A549 (cell line): ENCODE results near the gene ATP5F1D.

ENCODE experiments used
- BHLHE40 ChIP-seq: IDR thresholded peaks from 2 replicates; pipeline ENCODE4 v1.6.1; 2012; ENCODE audit warnings: low read depth, low read length, inconsistent platforms
- CTCF ChIP-seq: fragments of >200 bp; sonication (Bioruptor Twin); formaldehyde crosslinking; IDR thresholded peaks from 3 replicates; pipeline ENCODE4 v1.5.1; 2016
- ELK1 ChIP-seq: fragments of 150-350 bp; IDR thresholded peaks from 2 replicates; pipeline ENCODE4 v1.6.1; 2014; ENCODE audit warnings: low read depth, mild to moderate bottlenecking, low read length
- EP300 ChIP-seq, 2 experiments: fragments of >200 bp; sonication (Bioruptor Twin); formaldehyde crosslinking; IDR thresholded peaks; 2 replicates in 1 of 2; 3 replicates in 1 of 2; pipeline ENCODE4 v1.6.1; 2016 to 2017
- HOXB13 ChIP-seq: fragments of 250-450 bp; sonication (Bioruptor Pico); IDR thresholded peaks from 2 replicates; pipeline ENCODE4 v1.5.0; 2020; ENCODE audit warnings: low read depth, mild to moderate bottlenecking, moderate library complexity
- HOXB5 ChIP-seq: fragments of 250-450 bp; sonication (Bioruptor Pico); IDR thresholded peaks from 2 replicates; pipeline ENCODE4 v1.5.0; 2020; ENCODE audit warnings: mild to moderate bottlenecking, moderate library complexity
- JUN ChIP-seq, 2 experiments: fragments of >200 bp; sonication (Bioruptor Twin); formaldehyde crosslinking; IDR thresholded peaks; 2 replicates in 1 of 2; 3 replicates in 1 of 2; pipeline ENCODE4 v1.6.1; 2016 to 2017
- NR3C1 ChIP-seq: fragments of >200 bp; sonication (Bioruptor Twin); formaldehyde crosslinking; IDR thresholded peaks from 3 replicates; pipeline ENCODE4 v1.6.1; 2017
- POLR2A ChIP-seq: IDR thresholded peaks from 2 replicates; pipeline ENCODE4 v1.6.1; 2012; ENCODE audit warnings: mild to moderate bottlenecking, low read length
- REST ChIP-seq: fragments of 200-600 bp; sonication (generic); IDR thresholded peaks from 2 replicates; pipeline ENCODE4 v1.6.1; 2016; ENCODE audit warnings: antibody characterized with exemption, mild to moderate bottlenecking, moderate library complexity
- RNF2 ChIP-seq: fragments of 200-600 bp; sonication (generic); IDR thresholded peaks from 2 replicates; pipeline ENCODE4 v1.6.1; 2016; ENCODE audit warnings: low read depth, mild to moderate bottlenecking, antibody characterized with exemption, moderate library complexity, borderline replicate concordance
- SMC3 ChIP-seq: fragments of >200 bp; sonication (Bioruptor Twin); formaldehyde crosslinking; IDR thresholded peaks from 3 replicates; pipeline ENCODE4 v1.6.1; 2018; ENCODE audit warnings: inconsistent platforms
- USF2 ChIP-seq: fragments of 450-650 bp; IDR thresholded peaks from 2 replicates; pipeline ENCODE4 v1.6.1; 2014; ENCODE audit warnings: antibody characterized with exemption

GRCh38 chr19:1283207-1283916 is 41.8 kb downstream of the ATP5F1D start:
- no peak for TF ChIP-seq CTCF
- no peak for TF ChIP-seq SMC3
- no peak for TF ChIP-seq RNF2
- TF ChIP-seq REST: no peak
- no peak for TF ChIP-seq EP300 (IDR thresholded peaks at IDR 0.05)
- TF ChIP-seq NR3C1: no peak
- no peak for TF ChIP-seq HOXB13 (CRISPR knock-in tag)
- TF ChIP-seq USF2: no peak
- no peak for TF ChIP-seq ELK1
- no peak for TF ChIP-seq POLR2A
- no peak for TF ChIP-seq JUN (IDR thresholded peaks at IDR 0.05)
- TF ChIP-seq BHLHE40: no peak
- TF ChIP-seq HOXB5 (CRISPR knock-in tag): no peak
